Naive thymus-derived CD4-positive, alpha-beta T cell (primary cell): Measurements from ENCODE around the gene LASP1. TPM values are rescaled to one million over a fixed set of nuclear protein-coding genes. Genes with fewer than 3 reads are reported as not detected.

Experiments
- ATAC-seq: fragments of 150-1000 bp; cut with Tn5 transposase; 2 replicates; pipeline ENCODE4 v1.10.0; 2021; ENCODE audit warnings: mild to moderate bottlenecking, moderate library complexity
- CTCF ChIA-PET: fragments of 350-600 bp; sonication (Branson Sonifier 250); formaldehyde crosslinking; loops from one replicate; lab custom pipeline; 2021; ENCODE audit warnings: antibody characterized with exemption; lab: Charles Lee
- POLR2A ChIA-PET: fragments of 350-600 bp; sonication (Branson Sonifier 250); formaldehyde crosslinking; loops from one replicate; lab custom pipeline; 2021; ENCODE audit warnings: antibody characterized with exemption, inconsistent platforms; lab: Charles Lee
- DNase-seq, 9 donors: peaks; one replicate each; pipeline versions ENCODE4 v3.0.0 to v3.0.0-alpha.2; 2020 to 2022; ENCODE audit warnings: mixed read lengths in 1 of 9
- H3K27ac ChIP-seq: one replicate; pipeline ENCODE4 v1.7.0; 2013; ENCODE audit warnings: mild to moderate bottlenecking, low read depth, low read length, moderate library complexity
- H3K27me3 ChIP-seq, 2 donors: one replicate each; pipeline ENCODE4 v1.7.0; 2013; ENCODE audit warnings: low read length in 2 of 2, mild to moderate bottlenecking in 2 of 2, moderate library complexity in 2 of 2; ENCODE audit not compliant: control insufficient read depth in 2 of 2, insufficient read depth in 2 of 2
- H3K36me3 ChIP-seq, 3 experiments: 1 replicate in 2 of 3; 2 replicates in 1 of 3; pipeline ENCODE4 v1.7.0; 2013; ENCODE audit warnings: low read length in 3 of 3, mild to moderate bottlenecking in 3 of 3, moderate library complexity in 1 of 3; ENCODE audit not compliant: insufficient read depth in 3 of 3, control insufficient read depth in 2 of 3
- H3K4me1 ChIP-seq, 2 donors: one replicate each; pipeline ENCODE4 v1.7.0; 2013; ENCODE audit warnings: low read length in 2 of 2, mild to moderate bottlenecking in 2 of 2, moderate library complexity in 1 of 2; ENCODE audit not compliant: control insufficient read depth in 2 of 2, insufficient read depth in 2 of 2
- H3K4me3 ChIP-seq: 2 replicates; pipeline ENCODE4 v1.7.0; 2013; ENCODE audit warnings: mild to moderate bottlenecking, low read length
- H3K9me3 ChIP-seq, 3 experiments: 1 replicate in 2 of 3; 2 replicates in 1 of 3; pipeline ENCODE4 v1.7.0; 2013; ENCODE audit warnings: low read length in 3 of 3; ENCODE audit not compliant: control insufficient read depth in 2 of 3
- H3K27ac Mint-ChIP-seq, 9 donors: one replicate each; pipeline ENCODE4 v1.8.0; 2020 to 2022; ENCODE audit warnings: mixed read lengths in 9 of 9, mild to moderate bottlenecking in 8 of 9, moderate library complexity in 5 of 9, inconsistent platforms in 2 of 9
- H3K27me3 Mint-ChIP-seq, 5 donors: one replicate each; pipeline ENCODE4 v1.8.0; 2021 to 2022; ENCODE audit warnings: mixed read lengths in 5 of 5, mild to moderate bottlenecking in 1 of 5
- H3K36me3 Mint-ChIP-seq, 5 donors: one replicate each; pipeline ENCODE4 v1.8.0; 2020 to 2022; ENCODE audit warnings: mixed read lengths in 5 of 5, mild to moderate bottlenecking in 3 of 5, inconsistent platforms in 1 of 5
- H3K4me1 Mint-ChIP-seq, 7 donors: one replicate each; pipeline ENCODE4 v1.8.0; 2020 to 2022; ENCODE audit warnings: mixed read lengths in 7 of 7, mild to moderate bottlenecking in 3 of 7, inconsistent platforms in 1 of 7
- H3K4me3 Mint-ChIP-seq, 10 donors: one replicate each; pipeline ENCODE4 v1.8.0; 2020 to 2022; ENCODE audit warnings: mild to moderate bottlenecking in 10 of 10, mixed read lengths in 10 of 10, moderate library complexity in 6 of 10, inconsistent platforms in 2 of 10
- H3K9me3 Mint-ChIP-seq, 11 donors: one replicate each; pipeline ENCODE4 v1.8.0; 2020 to 2022; ENCODE audit warnings: mixed read lengths in 11 of 11, mild to moderate bottlenecking in 4 of 11, inconsistent platforms in 1 of 11, moderate library complexity in 1 of 11
- intact Hi-C, 2 donors: fragments of 100-400 bp; cut with micrococcal nuclease; formaldehyde crosslinking; loops; one replicate each; pipeline ENCODE4 v1.15.1; 2023
- polyA plus RNA-seq, 2 donors: library from polyadenylated mRNA; unstranded; fragments of 300-500 nt; fragmentation: Illumina TruSeq; gene quantifications; one replicate each; pipeline ENCODE4 v1.2.3, GENCODE V29; 2021
- total RNA-seq, 6 experiments: library from RNA in 5 of 6; stranded (reverse) in 5 of 6; gene quantifications; 1 replicate in 5 of 6; 2 replicates in 1 of 6; pipeline ENCODE4 v1.2.3 and lab custom pipeline; 2021 to 2026

The LASP1 gene, protein sequence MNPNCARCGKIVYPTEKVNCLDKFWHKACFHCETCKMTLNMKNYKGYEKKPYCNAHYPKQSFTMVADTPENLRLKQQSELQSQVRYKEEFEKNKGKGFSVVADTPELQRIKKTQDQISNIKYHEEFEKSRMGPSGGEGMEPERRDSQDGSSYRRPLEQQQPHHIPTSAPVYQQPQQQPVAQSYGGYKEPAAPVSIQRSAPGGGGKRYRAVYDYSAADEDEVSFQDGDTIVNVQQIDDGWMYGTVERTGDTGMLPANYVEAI
- total RNA-seq (100 to 1,000 TPM in 4 of 5 experiments, 10 to 100 TPM in 1; 75.3 to 199 (median 113) TPM), polyA plus RNA-seq (10 to 100 TPM; 43.4 to 54.5 TPM), total RNA-seq (lab: John Stamatoyannopoulos, UW) (209 reads per million, percentile 93 among the genes with 10 or more reads in this experiment)

DNA sequence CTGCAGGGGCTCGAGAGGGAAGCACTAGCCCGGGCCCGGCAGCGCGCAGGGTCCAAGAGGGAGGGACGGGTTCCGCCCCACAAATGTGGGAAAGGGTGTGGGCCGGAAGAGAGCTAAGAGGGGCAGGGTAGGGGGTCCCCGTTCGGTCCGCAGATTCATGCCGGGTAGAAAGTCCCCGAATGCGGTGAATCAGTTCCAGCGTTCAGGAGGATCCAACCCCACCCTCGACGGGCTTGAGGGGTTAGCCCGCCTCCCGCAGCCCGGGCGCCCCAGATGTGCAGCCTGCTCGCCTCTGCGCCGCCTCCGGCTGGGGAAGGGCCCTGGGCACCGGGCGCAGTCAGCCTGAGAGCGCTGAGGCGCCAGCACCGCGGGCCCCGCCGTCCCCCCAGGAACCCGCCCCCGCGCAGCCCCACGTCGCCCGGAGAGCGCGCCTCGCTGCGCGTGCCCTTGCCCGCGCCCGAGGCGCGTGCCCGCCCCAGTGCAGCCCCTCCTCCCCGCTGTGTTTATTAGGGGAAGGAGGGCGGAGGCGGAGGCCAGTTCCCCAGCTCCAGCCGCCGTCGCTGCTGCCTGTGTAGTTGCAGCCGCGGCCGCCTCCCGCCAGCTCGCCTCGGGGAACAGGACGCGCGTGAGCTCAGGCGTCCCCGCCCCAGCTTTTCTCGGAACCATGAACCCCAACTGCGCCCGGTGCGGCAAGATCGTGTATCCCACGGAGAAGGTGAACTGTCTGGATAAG lies at the start of gene LASP1:
LASP1 (plus strand) TSS at position 533 of the 733 bp plus-strand sequence; CDS start at position 665, 132 bp downstream.
- peaks cover 0 to 5% (median 4%) of the 10 kb centered on the region in 5 donors for H3K36me3 Mint-ChIP-seq
- Histone ChIP-seq H3K36me3 (peaks cover 0 to 10% (median 0%) of the 10 kb centered on the region in 3 experiments), H3K4me3 (peak within 1 kb of the TSS; percentile 98), H3K9me3 (no peaks in the 10 kb centered on the region), H3K27me3 (no peaks in the 10 kb centered on the region), H3K4me1 (peaks cover 43 to 44% of the 10 kb centered on the region in 2 donors), H3K27ac (peak within 1 kb of the TSS; percentile 88)
- peaks cover 36 to 56% (median 51%) of the 10 kb centered on the region in 7 donors for H3K4me1 Mint-ChIP-seq
- intact Hi-C loops, result loop anchor here (1.0 to 10.0 kb wide), 17 partner anchors 16 to 593 kb away; partner anchors contain the start of genes CWC25 (in 2 of the 2), LASP1NB (in 2 of the 2), PIP4K2B (in 2 of the 2) and PSMB3 (in 2 of the 2)
- peak; percentile 82 for ATAC-seq
- peak within 1 kb of the TSS; percentile 90 to 98 (median 97) for H3K27ac Mint-ChIP-seq
- peak; percentile 79 to 91 (median 86) for DNase-seq
- peak within 1 kb of the TSS; percentile 94 to 100 (median 99) for H3K4me3 Mint-ChIP-seq
- ChIA-PET CTCF (interaction anchor here (0.7 to 3.6 kb wide), 11 partner anchors 11 to 540 kb away, joined by 3 to 21 read pairs (median 3); partner anchors contain the start of genes PSMB3 and RPL19), POLR2A (interaction anchor here (0.6 to 8.4 kb wide), 27 partner anchors 8 to 330 kb away, joined by 3 to 171 read pairs (median 6); partner anchors contain the start of genes CWC25, FBXO47, LASP1NB and PLXDC1)
- H3K27me3 Mint-ChIP-seq, result peaks cover 0 to 4% (median 0%) of the 10 kb centered on the region in 5 donors
- peaks cover 0 to 12% (median 0%) of the 10 kb centered on the region in 11 donors for H3K9me3 Mint-ChIP-seq

DNA sequence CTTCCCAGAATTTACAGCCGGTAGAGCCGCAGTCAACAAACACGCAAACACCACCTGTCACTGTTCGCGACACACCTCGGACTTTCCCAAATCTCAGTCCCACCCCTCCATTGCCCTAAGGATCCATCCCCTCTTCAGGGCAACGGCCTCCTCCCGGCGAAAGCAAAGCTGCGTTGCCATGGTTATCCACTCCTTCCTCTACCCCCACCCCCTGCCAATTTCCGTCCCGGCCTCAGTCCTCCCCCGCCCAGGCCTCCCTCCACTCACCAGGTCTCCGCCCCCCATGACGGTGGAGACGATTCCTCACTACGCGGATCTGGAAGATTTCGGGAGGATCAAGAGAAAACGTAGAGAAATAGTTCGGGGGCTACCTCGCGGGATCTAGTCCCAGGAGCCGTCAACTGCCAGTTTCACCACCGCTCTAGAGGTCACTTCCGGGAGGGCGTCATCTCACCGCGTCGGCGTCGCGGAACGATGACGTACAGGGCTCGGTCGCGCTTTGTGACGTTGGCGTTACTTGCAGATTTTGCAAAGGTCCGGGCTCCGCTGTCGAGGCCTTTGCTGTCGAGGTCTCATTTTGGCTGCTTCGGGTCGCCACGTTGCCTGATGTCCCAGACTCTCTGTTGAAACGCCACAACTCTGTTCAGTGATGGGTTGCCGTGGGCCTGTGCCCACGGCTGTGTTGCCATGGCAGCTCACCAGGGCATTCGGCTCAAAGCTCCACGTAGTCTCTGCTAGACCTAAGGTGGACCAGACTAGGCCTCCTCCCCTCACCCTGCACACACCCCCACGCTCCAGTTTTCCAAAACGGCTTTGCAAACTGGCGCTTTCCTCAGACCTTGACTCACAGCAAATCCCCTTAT lies 44.7 kb upstream of the LASP1 start, which contains the start of gene CWC25:
CWC25 (minus strand) TSS at position 423 of the 863 bp plus-strand sequence; CDS start at position 285, 138 bp downstream.
- CTCF ChIA-PET, result interaction anchor here (0.7 to 1.2 kb wide), 3 partner anchors 15 to 167 kb away, joined by 3 to 4 read pairs (median 3); no protein-coding TSS in a partner anchor
- peak within 1 kb of the TSS; percentile 77 for H3K4me3 ChIP-seq
- H3K4me1 Mint-ChIP-seq, result peaks cover 13 to 42% (median 34%) of the 10 kb centered on the region in 7 donors

DNA sequence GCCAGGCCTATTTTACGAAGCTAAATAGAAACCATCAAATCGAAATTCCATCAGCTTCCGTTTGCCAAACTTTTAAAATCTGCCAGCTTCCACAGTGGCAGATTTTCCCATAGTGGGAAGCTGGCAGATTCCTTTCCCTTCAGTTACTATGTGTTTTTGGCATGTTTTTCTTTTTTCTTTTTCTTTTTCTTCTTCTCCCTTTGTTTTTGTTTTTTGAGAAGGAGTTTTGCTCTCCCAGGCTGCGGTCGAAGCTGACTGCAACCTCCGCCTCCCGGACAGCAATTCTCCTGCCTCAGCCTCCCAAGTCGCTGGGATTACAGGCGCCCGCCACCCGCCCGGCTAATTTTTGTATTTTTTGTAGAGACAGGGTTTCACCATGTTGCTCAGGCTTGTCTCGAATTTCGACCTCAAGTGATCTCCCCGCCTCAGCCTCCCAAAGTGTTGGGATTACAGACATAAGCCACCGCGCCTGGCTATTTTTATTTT lies 44.1 kb upstream of the LASP1 start:
- Histone ChIP-seq H3K27ac (peak overlapping the region; percentile 92), H3K4me3 (peak overlapping the region; percentile 77), H3K27me3 (no peaks in the 10 kb centered on the region), H3K36me3 (peaks cover 0 to 8% (median 3%) of the 10 kb centered on the region in 3 experiments), H3K9me3 (no peaks in the 10 kb centered on the region), H3K4me1 (peaks cover 18 to 21% of the 10 kb centered on the region in 2 donors)
- Mint-ChIP-seq H3K4me3 (peak overlapping the region; percentile 92 to 100 (median 99)), H3K4me1 (peaks cover 10 to 37% (median 32%) of the 10 kb centered on the region in 7 donors), H3K27ac (peak overlapping the region; percentile 97 to 100 (median 100)), H3K36me3 (peaks cover 0 to 9% (median 7%) of the 10 kb centered on the region in 5 donors), H3K9me3 (peaks cover 0 to 11% (median 0%) of the 10 kb centered on the region in 11 donors), H3K27me3 (peaks cover 0 to 5% (median 0%) of the 10 kb centered on the region in 5 donors)
- ChIA-PET CTCF (interaction anchor here (0.7 to 1.2 kb wide), 2 partner anchors 45 to 166 kb away, joined by 3 to 4 read pairs; no protein-coding TSS in a partner anchor), POLR2A (interaction anchor here (0.7 to 4.1 kb wide), 13 partner anchors 16 to 1393 kb away, joined by 3 to 74 read pairs (median 3); partner anchors contain the start of genes LASP1, PSMB3, RPL23 and WIPF2)
- ATAC-seq (no peak), DNase-seq (peak in 1 of 9 donors; percentile 27)
- intact Hi-C loops, result loop anchor here (1.0 to 5.0 kb wide), 10 partner anchors 26 to 326 kb away; partner anchors contain the start of genes PSMB3 (in 2 of the 2), RPL23 (in 2 of the 2), FBXO47 (in 1 of the 2) and LASP1 (in 1 of the 2)

More for the DNA sequence above, 44.7 kb upstream of the LASP1 start, which contains the start of gene CWC25:
- peak within 1 kb of the TSS; percentile 97 to 100 (median 100) for H3K27ac Mint-ChIP-seq
- ATAC-seq, result peak; percentile 92
- peaks cover 0 to 11% (median 0%) of the 10 kb centered on the region in 11 donors for H3K9me3 Mint-ChIP-seq
- peaks cover 0 to 16% (median 7%) of the 10 kb centered on the region in 5 donors for H3K36me3 Mint-ChIP-seq
- Histone ChIP-seq H3K36me3 (peaks cover 4 to 15% (median 9%) of the 10 kb centered on the region in 3 experiments), H3K27me3 (no peaks in the 10 kb centered on the region), H3K9me3 (no peaks in the 10 kb centered on the region), H3K27ac (peak within 1 kb of the TSS; percentile 92), H3K4me1 (peaks cover 18 to 21% of the 10 kb centered on the region in 2 donors)
- peak within 1 kb of the TSS; percentile 92 to 100 (median 99) for H3K4me3 Mint-ChIP-seq
- H3K27me3 Mint-ChIP-seq, result peaks cover 0 to 5% (median 0%) of the 10 kb centered on the region in 5 donors
- DNase-seq, result peak; percentile 91 to 100 (median 97)
- intact Hi-C loops, result loop anchor here (1.0 to 5.0 kb wide), 10 partner anchors 25 to 327 kb away; partner anchors contain the start of genes PSMB3 (in 2 of the 2), RPL23 (in 2 of the 2), FBXO47 (in 1 of the 2) and LASP1 (in 1 of the 2)
- POLR2A ChIA-PET, result interaction anchor here (0.6 to 4.1 kb wide), 17 partner anchors 11 to 1394 kb away, joined by 3 to 74 read pairs (median 3); partner anchors contain the start of genes LASP1, PSMB3, RPL23 and WIPF2

DNA sequence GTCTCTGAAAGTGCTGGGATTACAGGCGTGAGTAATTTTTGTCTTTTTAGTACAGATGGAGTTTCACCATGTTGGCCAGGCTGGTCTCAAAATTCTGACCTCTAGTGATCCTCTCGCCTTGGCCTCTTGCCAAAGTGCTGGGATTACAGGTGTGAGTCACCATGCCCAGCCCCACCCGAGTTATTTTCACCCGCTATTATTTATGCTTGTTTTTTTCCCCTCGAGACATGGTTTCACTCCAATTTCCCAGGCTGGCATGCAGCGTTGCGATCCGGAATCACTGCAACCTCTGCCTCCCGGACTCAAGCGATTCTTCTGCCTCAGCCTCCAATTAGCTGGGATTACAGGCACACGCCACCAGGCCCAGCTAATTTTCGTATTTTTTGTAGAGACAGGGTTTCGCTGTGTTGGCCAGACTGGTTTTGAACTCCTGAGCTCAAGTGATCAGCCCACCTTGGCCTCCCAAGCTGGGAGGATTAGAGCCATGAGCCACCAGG lies 25.5 kb upstream of the LASP1 start:
- POLR2A ChIA-PET, result interaction anchor here (0.6 to 0.7 kb wide), 4 partner anchors 13 to 329 kb away, joined by 3 to 7 read pairs (median 4); no protein-coding TSS in a partner anchor
- Histone ChIP-seq H3K4me1 (no peaks in the 10 kb centered on the region), H3K4me3 (no peak overlapping the region), H3K9me3 (no peaks in the 10 kb centered on the region), H3K27me3 (no peaks in the 10 kb centered on the region), H3K27ac (no peak overlapping the region), H3K36me3 (peaks cover 0 to 24% (median 14%) of the 10 kb centered on the region in 3 experiments)
- Mint-ChIP-seq H3K9me3 (no peaks in the 10 kb centered on the region), H3K36me3 (peaks cover 6 to 12% (median 7%) of the 10 kb centered on the region in 5 donors), H3K4me3 (no peak overlapping the region), H3K4me1 (peaks cover 0 to 6% (median 0%) of the 10 kb centered on the region in 7 donors), H3K27me3 (no peaks in the 10 kb centered on the region), H3K27ac (no peak overlapping the region)
- CTCF ChIA-PET, result no interaction called here
- intact Hi-C loops, result no loop called here
- DNase-seq (no peak), ATAC-seq (no peak)

DNA sequence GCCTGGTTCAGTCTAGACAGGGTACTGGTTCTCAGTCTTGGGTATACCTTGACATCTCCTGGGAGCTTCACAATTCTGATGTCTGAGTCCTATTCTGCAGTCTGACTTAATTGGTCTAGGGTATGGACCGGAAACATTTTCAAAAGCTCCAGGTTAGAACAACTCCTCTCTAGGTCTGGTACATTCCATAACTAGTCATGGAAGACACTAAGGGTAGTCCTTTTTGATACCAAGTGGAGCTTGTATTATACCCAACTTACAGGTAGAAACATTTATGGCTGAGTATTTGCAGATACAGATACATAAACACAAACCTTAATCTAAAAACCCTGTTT lies 21.3 kb upstream of the LASP1 start:
- H3K27me3 Mint-ChIP-seq, result no peaks in the 10 kb centered on the region
- CTCF ChIA-PET, result no interaction called here
- DNase-seq (no peak), ATAC-seq (no peak)
- Histone ChIP-seq H3K4me1 (peaks cover 12 to 20% of the 10 kb centered on the region in 2 donors), H3K9me3 (no peaks in the 10 kb centered on the region), H3K36me3 (peaks cover 8 to 55% (median 22%) of the 10 kb centered on the region in 3 experiments), H3K4me3 (no peak overlapping the region), H3K27me3 (no peaks in the 10 kb centered on the region), H3K27ac (no peak overlapping the region)
- peaks cover 0 to 2% (median 0%) of the 10 kb centered on the region in 11 donors for H3K9me3 Mint-ChIP-seq
- no peak overlapping the region for H3K4me3 Mint-ChIP-seq
- peaks cover 19 to 49% (median 29%) of the 10 kb centered on the region in 5 donors for H3K36me3 Mint-ChIP-seq
- H3K27ac Mint-ChIP-seq, result peak overlapping the region in 1 of 9 donors; percentile 19
- peaks cover 27 to 38% (median 34%) of the 10 kb centered on the region in 7 donors for H3K4me1 Mint-ChIP-seq
- intact Hi-C loops, result no loop called here
- POLR2A ChIA-PET, result interaction anchor here (0.6 to 1.7 kb wide), 3 partner anchors 23 to 58 kb away, joined by 3 read pairs; no protein-coding TSS in a partner anchor
